H1 (cell line): ENCODE data around the gene TGM2. TPM values are rescaled to one million over a fixed set of nuclear protein-coding genes. Genes with fewer than 3 reads are reported as not detected.
"Not testable (repeated sequence)": the region's sequence is repeated elsewhere in the genome, so short reads cannot be mapped to it uniquely, and the experiment has no call there.

ENCODE experiments used
- CTCF ChIA-PET: fragments of 300-600 bp; sonication (Branson Sonifier 250); formaldehyde crosslinking; loops from one replicate; lab custom pipeline; 2021; ENCODE audit not compliant: partially characterized antibody; lab: Charles Lee
- POLR2A ChIA-PET: fragments of 300-600 bp; sonication (Branson Sonifier 250); formaldehyde crosslinking; loops from one replicate; lab custom pipeline; 2021; ENCODE audit warnings: inconsistent platforms; ENCODE audit not compliant: partially characterized antibody; lab: Charles Lee
- DNase-seq, 2 experiments: peaks; one replicate each; pipeline versions ENCODE4 v3.0.0 to v3.0.0-alpha.2; 2010 to 2022; ENCODE audit warnings: low spot score in 2 of 2, low read depth in 1 of 2, mixed read lengths in 1 of 2
- FAIRE-seq: peaks from 2 replicates; lab custom pipeline; 2011; peaks lifted over from hg19 to GRCh38; lab: Jason Lieb, UNC
- H2AFZ ChIP-seq: 2 replicates; pipeline ENCODE4 v1.8.1; 2012; ENCODE audit warnings: low read length, inconsistent platforms
- H2AK5ac ChIP-seq: 2 replicates; pipeline ENCODE4 v1.6.1; 2013; ENCODE audit warnings: low read depth, low read length
- H2BK120ac ChIP-seq: replicated peaks from 2 replicates; pipeline ENCODE3; 2013; ENCODE audit warnings: low read depth, low read length, inconsistent platforms
- H2BK12ac ChIP-seq: 2 replicates; pipeline ENCODE4 v1.6.1; 2013; ENCODE audit warnings: low read depth, low read length
- H2BK15ac ChIP-seq: 2 replicates; pipeline ENCODE4 v1.6.1; 2013; ENCODE audit warnings: low read length
- H2BK20ac ChIP-seq: 2 replicates; pipeline ENCODE4 v1.6.1; 2013; ENCODE audit warnings: low read length
- H2BK5ac ChIP-seq: 2 replicates; pipeline ENCODE4 v1.6.1; 2013; ENCODE audit warnings: low read depth, low read length
- H3K14ac ChIP-seq: 2 replicates; pipeline ENCODE4 v1.6.1; 2013; ENCODE audit warnings: inconsistent platforms; ENCODE audit not compliant: insufficient read length
- H3K18ac ChIP-seq: 2 replicates; pipeline ENCODE4 v1.6.1; 2013; ENCODE audit warnings: low read length; ENCODE audit errors: extremely low read depth
- H3K23ac ChIP-seq: 2 replicates; pipeline ENCODE4 v1.6.1; 2013; ENCODE audit warnings: inconsistent platforms; ENCODE audit not compliant: insufficient read length
- H3K23me2 ChIP-seq: 2 replicates; pipeline ENCODE4 v1.6.1; 2013; ENCODE audit warnings: low read depth, low read length
- H3K27ac ChIP-seq: 2 replicates; pipeline ENCODE4 v1.6.1; 2011; ENCODE audit warnings: low read depth, low read length, inconsistent platforms
- H3K27me3 ChIP-seq, 4 experiments: replicated peaks in 1 of 4; 1 replicate in 1 of 4; 2 replicates in 3 of 4; pipeline versions ENCODE4 v1.6.1 to v1.8.1; 2011 to 2013; ENCODE audit warnings: low read length in 3 of 4, mild to moderate bottlenecking in 3 of 4, inconsistent platforms in 2 of 4, mixed read lengths in 2 of 4, moderate library complexity in 1 of 4; ENCODE audit not compliant: control insufficient read depth in 3 of 4, insufficient read depth in 3 of 4; ENCODE audit errors: extremely low read depth in 1 of 4
- H3K36me3 ChIP-seq, 4 experiments: 2 replicates each; pipeline versions ENCODE4 v1.6.1 to v1.8.1; 2011 to 2013; ENCODE audit warnings: mild to moderate bottlenecking in 4 of 4, low read length in 3 of 4, moderate library complexity in 2 of 4, control low read depth in 1 of 4, inconsistent platforms in 1 of 4; ENCODE audit not compliant: insufficient read depth in 4 of 4, control insufficient read depth in 2 of 4
- H3K4ac ChIP-seq: replicated peaks from 2 replicates; pipeline ENCODE3; 2013; ENCODE audit warnings: low read length, low read depth, mixed read lengths, inconsistent platforms; ENCODE audit not compliant: insufficient read length
- H3K4me1 ChIP-seq, 4 experiments: replicated peaks in 1 of 4; 1 replicate in 1 of 4; 2 replicates in 3 of 4; pipeline versions ENCODE4 v1.6.1 to v1.8.1; 2011 to 2013; ENCODE audit warnings: low read length in 3 of 4, inconsistent platforms in 2 of 4, mixed read lengths in 1 of 4; ENCODE audit not compliant: insufficient read depth in 4 of 4, control insufficient read depth in 3 of 4
- H3K4me2 ChIP-seq, 2 experiments: 2 replicates each; pipeline versions ENCODE4 v1.6.1 to v1.8.1; 2011 to 2013; ENCODE audit warnings: low read depth in 2 of 2, low read length in 2 of 2, control low read depth in 1 of 2, inconsistent platforms in 1 of 2, mild to moderate bottlenecking in 1 of 2; ENCODE audit not compliant: insufficient read depth in 1 of 2
- H3K4me3 ChIP-seq, 4 experiments: fragments of 200-600, 300-600 bp in 1 of 4; sonication (generic), shearing (Covaris generic), sonication (Bioruptor Twin) in 1 of 4; 2 replicates each; pipeline versions ENCODE4 v1.5.1 to v1.8.1; 2011 to 2016; ENCODE audit warnings: low read length in 4 of 4, low read depth in 3 of 4, control low read depth in 2 of 4, inconsistent platforms in 2 of 4, mild to moderate bottlenecking in 2 of 4, mixed read lengths in 1 of 4, moderate library complexity in 1 of 4; ENCODE audit not compliant: insufficient read depth in 2 of 4; ENCODE audit errors: extremely low read depth in 1 of 4
- H3K56ac ChIP-seq: replicated peaks from 2 replicates; pipeline ENCODE3; 2013; ENCODE audit warnings: low read depth, mild to moderate bottlenecking, mixed read lengths, low read length, inconsistent platforms; ENCODE audit not compliant: insufficient read length
- H3K79me1 ChIP-seq: 2 replicates; pipeline ENCODE4 v1.6.1; 2013; ENCODE audit warnings: low read depth, low read length, control low read depth
- H3K79me2 ChIP-seq, 2 experiments: 2 replicates each; pipeline versions ENCODE4 v1.6.1 to v1.8.1; 2012 to 2013; ENCODE audit warnings: low read length in 2 of 2, mild to moderate bottlenecking in 2 of 2, inconsistent platforms in 1 of 2; ENCODE audit not compliant: insufficient read depth in 2 of 2, control insufficient read depth in 1 of 2
- H3K9ac ChIP-seq, 4 experiments: replicated peaks in 1 of 4; 1 replicate in 1 of 4; 2 replicates in 3 of 4; pipeline versions ENCODE4 v1.6.1 to v1.8.1; 2011 to 2013; ENCODE audit warnings: low read depth in 3 of 4, low read length in 3 of 4, control low read depth in 2 of 4, mild to moderate bottlenecking in 2 of 4, moderate library complexity in 2 of 4, inconsistent platforms in 1 of 4; ENCODE audit errors: extremely low read depth in 1 of 4
- H3K9me3 ChIP-seq, 2 experiments: 2 replicates each; pipeline versions ENCODE4 v1.6.1 to v1.8.1; 2012 to 2013; ENCODE audit warnings: mild to moderate bottlenecking in 2 of 2, moderate library complexity in 2 of 2, control low read depth in 1 of 2, inconsistent platforms in 1 of 2, low read depth in 1 of 2, low read length in 1 of 2, mixed read lengths in 1 of 2; ENCODE audit not compliant: insufficient read depth in 2 of 2
- H4K20me1 ChIP-seq, 2 experiments: replicated peaks in 1 of 2; 2 replicates each; pipeline versions ENCODE3 to v1.8.1; 2011 to 2013; ENCODE audit warnings: inconsistent platforms in 2 of 2, low read length in 2 of 2, mild to moderate bottlenecking in 1 of 2; ENCODE audit not compliant: insufficient read depth in 2 of 2, control insufficient read depth in 1 of 2
- H4K5ac ChIP-seq: 2 replicates; pipeline ENCODE4 v1.6.1; 2013; ENCODE audit warnings: low read length, low read depth, mixed read lengths, inconsistent platforms; ENCODE audit not compliant: insufficient read length
- H4K8ac ChIP-seq: 2 replicates; pipeline ENCODE4 v1.8.0; 2013; ENCODE audit warnings: mild to moderate bottlenecking, moderate library complexity, low read length, inconsistent platforms; ENCODE audit not compliant: insufficient read depth; ENCODE audit errors: extremely low read depth
- H4K91ac ChIP-seq: replicated peaks from 2 replicates; pipeline ENCODE3; 2013; ENCODE audit warnings: low read length, mixed read lengths, inconsistent platforms; ENCODE audit not compliant: insufficient read length
- WGBS, 2 experiments: shearing (Covaris generic) in 1 of 2; methylation state at CpG; one replicate each; pipeline versions ENCODE4 v1.1.6 to v1.1.7; 2013 to 2015; ENCODE audit warnings: low lambda C conversion rate in 2 of 2, mixed read lengths in 2 of 2, inconsistent platforms in 1 of 2, low coverage in 1 of 2, missing lambda C conversion rate in 1 of 2; ENCODE audit not compliant: insufficient replicate concordance in 2 of 2, insufficient coverage in 1 of 2, insufficient read length in 1 of 2; ENCODE audit errors: extremely low coverage in 1 of 2, missing lambda C conversion rate in 1 of 2; 5-methylcytosine and 5-hydroxymethylcytosine counted together
- polyA plus RNA-seq, 7 experiments: library from polyadenylated mRNA; depleted of rRNA in 3 of 7; stranded (reverse) in 5 of 7; unstranded in 2 of 7; fragments of >200 nt in 5 of 7; fragments of 200-250 nt in 2 of 7; gene quantifications; 1 replicate in 5 of 7; 2 replicates in 1 of 7; 4 replicates in 1 of 7; pipeline versions ENCODE4 v1.2.1 to v1.2.3, GENCODE V29; 2011 to 2013; ENCODE audit warnings: missing spikeins in 2 of 7, mixed read lengths in 2 of 7
- total RNA-seq: library from RNA; stranded (reverse); fragmentation: NEBNext Ultra II Directional; extraction: Animal tissue kit (Norgen Biotek cat#: 25700); gene quantifications from 2 replicates; pipeline ENCODE4 v1.2.1, GENCODE V29; 2021

The TGM2 gene
- total and polyA plus RNA-seq, 2 of the 8 experiments (the other 6 are each of a cell fraction or from before 2014, with no cell fraction given): 0.86 to 1.0 TPM

- H3K14ac ChIP-seq, H3K9ac ChIP-seq, H4K8ac ChIP-seq, H3K18ac ChIP-seq, H3K27me3 ChIP-seq, H4K20me1 ChIP-seq, H3K79me1 ChIP-seq, H3K79me2 ChIP-seq, H3K4me3 ChIP-seq, H2AK5ac ChIP-seq, DNase-seq, CTCF ChIA-PET, H2BK15ac ChIP-seq, H3K56ac ChIP-seq, H2BK120ac ChIP-seq, H3K23me2 ChIP-seq, H2BK20ac ChIP-seq, H2BK5ac ChIP-seq, H3K4ac ChIP-seq, H3K4me1 ChIP-seq, FAIRE-seq, H4K5ac ChIP-seq, H3K36me3 ChIP-seq, H4K91ac ChIP-seq, H3K23ac ChIP-seq, POLR2A ChIA-PET, H3K27ac ChIP-seq, H3K9me3 ChIP-seq, H2BK12ac ChIP-seq, H2AFZ ChIP-seq, H3K4me2 ChIP-seq: not testable (repeated sequence)
- 93% methylated on average over 5 of the region's 5 CpGs; no CpG with 5 or more reads in 1 of the 2 experiments for WGBS, 2 experiments
Measured at GRCh38 chr20:38102206-38102605, 62.9 kb downstream of the TGM2 start.
